Stimulated activated CD4-positive, alpha-beta T cell treated with anti-CD3 and anti-CD28 coated beads, Interleukin-4, amount 100 ng/mL, for 24 hours (primary cell): ENCODE measurements around the gene RASGEF1B.

ENCODE experiments used
- DNase-seq: peaks from one replicate; pipeline ENCODE4 v3.0.0-alpha.2; 2020

RASGEF1B gene

GRCh38 chr4:81471588-81472280, at the start of gene RASGEF1B:
TSS of gene RASGEF1B (minus strand) at chr4:81471907. CDS start at chr4:81459508, 12,399 bp downstream.
- DNase-seq = peak; percentile 96

GRCh38 chr4:81519856-81520255, 48.1 kb upstream of the RASGEF1B start:
- DNase-seq = no peak

- no peak for DNase-seq
These were observed 47.7 kb upstream of the RASGEF1B start for GRCh38 chr4:81519427-81519773.

GRCh38 chr4:81518762-81519426, 47.2 kb upstream of the RASGEF1B start:
- no peak for DNase-seq

- no peak for DNase-seq
These were observed 44.5 kb upstream of the RASGEF1B start for GRCh38 chr4:81516241-81516640.

GRCh38 chr4:81512757-81513501, 41.2 kb upstream of the RASGEF1B start:
- DNase-seq = no peak

GRCh38 chr4:81512001-81512756, 40.5 kb upstream of the RASGEF1B start:
- DNase-seq = no peak

- DNase-seq = no peak
These were observed 39.0 kb upstream of the RASGEF1B start for GRCh38 chr4:81510643-81511178.

GRCh38 chr4:81509822-81510221, 38.1 kb upstream of the RASGEF1B start:
- no peak for DNase-seq

GRCh38 chr4:81509191-81509590, 37.5 kb upstream of the RASGEF1B start:
- DNase-seq = no peak

- DNase-seq = no peak
These were observed 36.9 kb upstream of the RASGEF1B start for GRCh38 chr4:81508411-81509185.

GRCh38 chr4:81507530-81507929, 35.8 kb upstream of the RASGEF1B start:
- no peak for DNase-seq

GRCh38 chr4:81506731-81507130, 35.0 kb upstream of the RASGEF1B start:
- DNase-seq = no peak

GRCh38 chr4:81505726-81506125, 34.0 kb upstream of the RASGEF1B start:
- no peak for DNase-seq

GRCh38 chr4:81505004-81505598, 33.4 kb upstream of the RASGEF1B start:
- DNase-seq = peak; percentile 76

GRCh38 chr4:81504112-81505003, 32.7 kb upstream of the RASGEF1B start:
- peak; percentile 10 for DNase-seq

- DNase-seq = no peak
These were observed 31.9 kb upstream of the RASGEF1B start for GRCh38 chr4:81503586-81503985.

- no peak for DNase-seq
These were observed 30.9 kb upstream of the RASGEF1B start for GRCh38 chr4:81502564-81502963.

GRCh38 chr4:81499840-81500239, 28.1 kb upstream of the RASGEF1B start:
- no peak for DNase-seq

GRCh38 chr4:81498551-81499099, 26.9 kb upstream of the RASGEF1B start:
- no peak for DNase-seq
